Measurements from ENCODE around the gene ROR1. TPM values are rescaled to one million over a fixed set of nuclear protein-coding genes. Genes with fewer than 3 reads are reported as not detected.

ROR1 gene
- total and polyA plus RNA-seq, 3 experiments from 2014 or later, result not detected

GRCh38 chr1:63915121-63915520 is 141.3 kb downstream of the ROR1 start:
- Histone ChIP-seq H3K27ac (ENCODE audit: low read depth, low read length) (no peak overlapping the region), H3K9me3 (ENCODE audit: low read length) (no peaks in the 10 kb centered on the region), H3K4me3 (ENCODE audit: low read length) (no peak overlapping the region), H3K27me3 (ENCODE audit: insufficient read depth, low read length, poor library complexity, severe bottlenecking) (no peaks in the 10 kb centered on the region), H3K36me3 (ENCODE audit: insufficient read depth, low read length) (no peaks in the 10 kb centered on the region), H3K4me1 (ENCODE audit: insufficient read depth, low read length) (no peaks in the 10 kb centered on the region)
- peaks cover 7 to 23% of the 10 kb centered on the region in 2 donors for H3K27me3 Mint-ChIP-seq
- no peaks in the 10 kb centered on the region for H3K9me3 Mint-ChIP-seq
- H3K4me1 Mint-ChIP-seq, result no peaks in the 10 kb centered on the region
- ChIA-PET CTCF (no interaction called here), POLR2A (no interaction called here)
- no peak overlapping the region for H3K27ac Mint-ChIP-seq
- H3K36me3 Mint-ChIP-seq, result no peaks in the 10 kb centered on the region
- DNase-seq, result no peak
- no peak overlapping the region for H3K4me3 Mint-ChIP-seq

GRCh38 chr1:63916485-63917360 is 142.9 kb downstream of the ROR1 start:
- no peak for DNase-seq
- Histone ChIP-seq H3K4me3 (ENCODE audit: low read length) (no peak overlapping the region), H3K9me3 (ENCODE audit: low read length) (no peaks in the 10 kb centered on the region), H3K4me1 (ENCODE audit: insufficient read depth, low read length) (no peaks in the 10 kb centered on the region), H3K27ac (ENCODE audit: low read depth, low read length) (no peak overlapping the region), H3K36me3 (ENCODE audit: insufficient read depth, low read length) (no peaks in the 10 kb centered on the region), H3K27me3 (ENCODE audit: insufficient read depth, low read length, poor library complexity, severe bottlenecking) (no peaks in the 10 kb centered on the region)
- H3K4me3 Mint-ChIP-seq, result no peak overlapping the region
- CTCF ChIA-PET, result no interaction called here
- H3K27me3 Mint-ChIP-seq, result peaks cover 7 to 22% of the 10 kb centered on the region in 2 donors
- H3K36me3 Mint-ChIP-seq, result no peaks in the 10 kb centered on the region
- POLR2A ChIA-PET, result no interaction called here
- no peaks in the 10 kb centered on the region for H3K9me3 Mint-ChIP-seq
- H3K27ac Mint-ChIP-seq, result no peak overlapping the region
- H3K4me1 Mint-ChIP-seq, result no peaks in the 10 kb centered on the region

GRCh38 chr1:63917571-63918417 is 144.0 kb downstream of the ROR1 start:
- POLR2A ChIA-PET, result no interaction called here

GRCh38 chr1:63918418-63918945 is 144.7 kb downstream of the ROR1 start:
- ChIA-PET POLR2A (no interaction called here), CTCF (no interaction called here)
- no peak overlapping the region for H3K27ac ChIP-seq (ENCODE audit: low read depth, low read length)
- no peak overlapping the region for H3K27ac Mint-ChIP-seq
- H3K4me1 ChIP-seq (ENCODE audit: insufficient read depth, low read length), result no peaks in the 10 kb centered on the region
- H3K9me3 Mint-ChIP-seq, result no peaks in the 10 kb centered on the region
- H3K36me3 ChIP-seq (ENCODE audit: insufficient read depth, low read length), result no peaks in the 10 kb centered on the region
- H3K27me3 Mint-ChIP-seq, result peaks cover 7 to 16% of the 10 kb centered on the region in 2 donors
- no peaks in the 10 kb centered on the region for H3K36me3 Mint-ChIP-seq
- H3K4me3 Mint-ChIP-seq, result no peak overlapping the region
- no peaks in the 10 kb centered on the region for H3K9me3 ChIP-seq (ENCODE audit: low read length)
- H3K4me3 ChIP-seq (ENCODE audit: low read length), result no peak overlapping the region
- H3K27me3 ChIP-seq (ENCODE audit: insufficient read depth, low read length, poor library complexity, severe bottlenecking), result no peaks in the 10 kb centered on the region
- no peak for DNase-seq
- no peaks in the 10 kb centered on the region for H3K4me1 Mint-ChIP-seq

More at GRCh38 chr1:63917571-63918417, 144.0 kb downstream of the ROR1 start:
- no peaks in the 10 kb centered on the region for H3K36me3 ChIP-seq (ENCODE audit: insufficient read depth, low read length)
- CTCF ChIA-PET, result no interaction called here
- Mint-ChIP-seq H3K4me3 (no peak overlapping the region), H3K27ac (no peak overlapping the region), H3K9me3 (no peaks in the 10 kb centered on the region), H3K4me1 (no peaks in the 10 kb centered on the region), H3K36me3 (no peaks in the 10 kb centered on the region), H3K27me3 (peaks cover 7 to 16% of the 10 kb centered on the region in 2 donors)
- no peak for DNase-seq
- H3K27ac ChIP-seq (ENCODE audit: low read depth, low read length), result no peak overlapping the region
- no peak overlapping the region for H3K4me3 ChIP-seq (ENCODE audit: low read length)
- no peaks in the 10 kb centered on the region for H3K27me3 ChIP-seq (ENCODE audit: insufficient read depth, low read length, poor library complexity, severe bottlenecking)
- no peaks in the 10 kb centered on the region for H3K9me3 ChIP-seq (ENCODE audit: low read length)
- no peaks in the 10 kb centered on the region for H3K4me1 ChIP-seq (ENCODE audit: insufficient read depth, low read length)

GRCh38 chr1:63920154-63921117 is 146.6 kb downstream of the ROR1 start:
- no peaks in the 10 kb centered on the region for H3K27me3 ChIP-seq (ENCODE audit: insufficient read depth, low read length, poor library complexity, severe bottlenecking)
- H3K36me3 Mint-ChIP-seq, result no peaks in the 10 kb centered on the region
- no peaks in the 10 kb centered on the region for H3K4me1 ChIP-seq (ENCODE audit: insufficient read depth, low read length)
- no peaks in the 10 kb centered on the region for H3K9me3 Mint-ChIP-seq
- H3K4me3 Mint-ChIP-seq, result no peak overlapping the region
- H3K36me3 ChIP-seq (ENCODE audit: insufficient read depth, low read length), result no peaks in the 10 kb centered on the region
- no peak for DNase-seq
- H3K27ac Mint-ChIP-seq, result no peak overlapping the region
- POLR2A ChIA-PET, result no interaction called here
- H3K27ac ChIP-seq (ENCODE audit: low read depth, low read length), result no peak overlapping the region
- CTCF ChIA-PET, result no interaction called here
- H3K4me1 Mint-ChIP-seq, result no peaks in the 10 kb centered on the region
- H3K27me3 Mint-ChIP-seq, result peaks cover 0 to 8% of the 10 kb centered on the region in 2 donors
- no peak overlapping the region for H3K4me3 ChIP-seq (ENCODE audit: low read length)
- no peaks in the 10 kb centered on the region for H3K9me3 ChIP-seq (ENCODE audit: low read length)

GRCh38 chr1:63921359-63921758 is 147.5 kb downstream of the ROR1 start:
- Histone ChIP-seq H3K9me3 (ENCODE audit: low read length) (no peaks in the 10 kb centered on the region), H3K4me3 (ENCODE audit: low read length) (no peak overlapping the region), H3K4me1 (ENCODE audit: insufficient read depth, low read length) (no peaks in the 10 kb centered on the region), H3K27me3 (ENCODE audit: insufficient read depth, low read length, poor library complexity, severe bottlenecking) (no peaks in the 10 kb centered on the region), H3K36me3 (ENCODE audit: insufficient read depth, low read length) (no peaks in the 10 kb centered on the region), H3K27ac (ENCODE audit: low read depth, low read length) (no peak overlapping the region)
- no peak for DNase-seq
- Mint-ChIP-seq H3K27me3 (peaks cover 0 to 8% of the 10 kb centered on the region in 2 donors), H3K4me3 (no peak overlapping the region), H3K9me3 (no peaks in the 10 kb centered on the region), H3K36me3 (no peaks in the 10 kb centered on the region), H3K4me1 (no peaks in the 10 kb centered on the region), H3K27ac (no peak overlapping the region)
- POLR2A ChIA-PET, result no interaction called here
- CTCF ChIA-PET, result no interaction called here

- Histone ChIP-seq H3K4me3 (ENCODE audit: low read length) (no peak overlapping the region), H3K4me1 (ENCODE audit: insufficient read depth, low read length) (no peaks in the 10 kb centered on the region), H3K36me3 (ENCODE audit: insufficient read depth, low read length) (no peaks in the 10 kb centered on the region), H3K27me3 (ENCODE audit: insufficient read depth, low read length, poor library complexity, severe bottlenecking) (no peaks in the 10 kb centered on the region), H3K9me3 (ENCODE audit: low read length) (no peaks in the 10 kb centered on the region), H3K27ac (ENCODE audit: low read depth, low read length) (no peak overlapping the region)
- Mint-ChIP-seq H3K4me1 (no peaks in the 10 kb centered on the region), H3K36me3 (no peaks in the 10 kb centered on the region), H3K27me3 (peaks cover 0 to 8% of the 10 kb centered on the region in 2 donors), H3K27ac (no peak overlapping the region), H3K9me3 (no peaks in the 10 kb centered on the region), H3K4me3 (no peak overlapping the region)
- no peak for DNase-seq
- ChIA-PET POLR2A (no interaction called here), CTCF (interaction anchor here (1.5 kb wide), 1 partner anchor 15 kb away, joined by 3 read pairs; no protein-coding TSS in a partner anchor)
Measured at GRCh38 chr1:63921802-63922201, 148.0 kb downstream of the ROR1 start.

Data from CD8-positive, alpha-beta memory T cell (primary cell).